Mammary epithelial cell (primary cell): Measurements from ENCODE around the gene HOXD3.

Experiments used
- EZH2 ChIP-seq: IDR thresholded peaks from 2 replicates; pipeline ENCODE4 v1.6.1; 2012; ENCODE audit warnings: low read length, inconsistent platforms, borderline replicate concordance
- TF ChIP-seq, protein P1 (sequence below), 2 donors: IDR thresholded peaks in 1 of 2; conservative IDR thresholded peaks in 1 of 2; 2 replicates each; pipeline ENCODE4 v1.5.1; 2011 to 2012; ENCODE audit warnings: inconsistent platforms in 2 of 2, low read length in 2 of 2, mild to moderate bottlenecking in 2 of 2, control low read depth in 1 of 2, low read depth in 1 of 2; ENCODE audit not compliant: insufficient read depth in 1 of 2; ENCODE audit errors: extremely low read depth in 1 of 2

DNA sequence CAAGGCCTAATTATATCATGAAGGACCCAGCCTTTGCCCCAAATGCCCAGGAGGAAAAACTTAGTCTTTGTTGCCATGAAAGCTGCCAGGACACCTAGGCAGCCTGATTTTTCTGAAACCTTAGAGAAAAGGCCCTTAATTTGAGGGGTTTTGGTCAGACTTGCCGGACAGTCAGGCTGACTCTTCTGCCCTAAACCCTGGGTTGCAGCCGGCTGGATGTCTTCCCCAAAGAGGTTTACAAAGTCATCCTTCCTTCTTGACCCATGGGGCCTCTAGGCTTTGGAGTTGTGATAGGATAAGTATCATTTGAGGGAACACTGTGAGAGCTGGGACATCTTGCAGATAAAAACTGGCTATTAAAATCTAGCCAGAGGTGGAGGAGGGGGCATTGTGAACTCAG, 28.9 kb downstream of the HOXD3 start:
- TF ChIP-seq, protein P1, sequence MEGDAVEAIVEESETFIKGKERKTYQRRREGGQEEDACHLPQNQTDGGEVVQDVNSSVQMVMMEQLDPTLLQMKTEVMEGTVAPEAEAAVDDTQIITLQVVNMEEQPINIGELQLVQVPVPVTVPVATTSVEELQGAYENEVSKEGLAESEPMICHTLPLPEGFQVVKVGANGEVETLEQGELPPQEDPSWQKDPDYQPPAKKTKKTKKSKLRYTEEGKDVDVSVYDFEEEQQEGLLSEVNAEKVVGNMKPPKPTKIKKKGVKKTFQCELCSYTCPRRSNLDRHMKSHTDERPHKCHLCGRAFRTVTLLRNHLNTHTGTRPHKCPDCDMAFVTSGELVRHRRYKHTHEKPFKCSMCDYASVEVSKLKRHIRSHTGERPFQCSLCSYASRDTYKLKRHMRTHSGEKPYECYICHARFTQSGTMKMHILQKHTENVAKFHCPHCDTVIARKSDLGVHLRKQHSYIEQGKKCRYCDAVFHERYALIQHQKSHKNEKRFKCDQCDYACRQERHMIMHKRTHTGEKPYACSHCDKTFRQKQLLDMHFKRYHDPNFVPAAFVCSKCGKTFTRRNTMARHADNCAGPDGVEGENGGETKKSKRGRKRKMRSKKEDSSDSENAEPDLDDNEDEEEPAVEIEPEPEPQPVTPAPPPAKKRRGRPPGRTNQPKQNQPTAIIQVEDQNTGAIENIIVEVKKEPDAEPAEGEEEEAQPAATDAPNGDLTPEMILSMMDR (conservative IDR thresholded peaks at IDR 0.05 in 1 of 2, IDR thresholded peaks at IDR 0.05 in 1 of 2; ENCODE audit: extremely low read depth in 1 of 2, insufficient read depth in 1 of 2, low read depth in 1 of 2, low read length in 2 of 2): no peak
- no peak for TF ChIP-seq EZH2
